Nephron (organoid): ENCODE measurements around the gene CERCAM.

Experiments
- H3K27ac Mint-ChIP-seq, 3 experiments: 2 replicates each; pipeline ENCODE4 v1.8.0; 2020; ENCODE audit warnings: mixed read lengths in 3 of 3, mild to moderate bottlenecking in 2 of 3, moderate library complexity in 1 of 3
- H3K27me3 Mint-ChIP-seq: 2 replicates; pipeline ENCODE4 v1.8.0; 2021; ENCODE audit warnings: low read depth, mild to moderate bottlenecking, moderate library complexity, mixed read lengths
- H3K36me3 Mint-ChIP-seq: 2 replicates; pipeline ENCODE4 v1.8.0; 2020; ENCODE audit warnings: low read depth, mixed read lengths
- H3K4me1 Mint-ChIP-seq: 2 replicates; pipeline ENCODE4 v1.8.0; 2020; ENCODE audit warnings: mixed read lengths
- H3K4me3 Mint-ChIP-seq, 3 experiments: 2 replicates each; pipeline ENCODE4 v1.8.0; 2020; ENCODE audit warnings: mild to moderate bottlenecking in 3 of 3, mixed read lengths in 3 of 3, moderate library complexity in 2 of 3
- H3K9me3 Mint-ChIP-seq: 2 replicates; pipeline ENCODE4 v1.8.0; 2020; ENCODE audit warnings: mixed read lengths
- CTCF ChIP-seq, 3 experiments: fragments of 200-600 bp; sonication (generic); IDR thresholded peaks; one replicate each; pipeline ENCODE4 v1.5.0; 2021; ENCODE audit warnings: antibody characterized with exemption in 3 of 3; ENCODE audit not compliant: unreplicated experiment in 3 of 3

The CERCAM gene

GRCh38 chr9:128396970-128397613, 23.6 kb upstream of the CERCAM start:
- TF ChIP-seq CTCF (IDR thresholded peaks at IDR 0.05; ENCODE audit: unreplicated experiment in 3 of 3), result no peak
- no peaks in the 10 kb centered on the region for H3K36me3 Mint-ChIP-seq
- H3K9me3 Mint-ChIP-seq, result no peaks in the 10 kb centered on the region
- H3K4me3 Mint-ChIP-seq, result no peak overlapping the region
- H3K4me1 Mint-ChIP-seq, result peaks cover 6% of the 10 kb centered on the region
- no peak overlapping the region for H3K27ac Mint-ChIP-seq
- peaks cover 81% of the 10 kb centered on the region for H3K27me3 Mint-ChIP-seq

- H3K36me3 Mint-ChIP-seq, result no peaks in the 10 kb centered on the region
- peaks cover 77% of the 10 kb centered on the region for H3K27me3 Mint-ChIP-seq
- no peak overlapping the region for H3K4me3 Mint-ChIP-seq
- H3K27ac Mint-ChIP-seq, result no peak overlapping the region
- H3K9me3 Mint-ChIP-seq, result no peaks in the 10 kb centered on the region
- peaks cover 5% of the 10 kb centered on the region for H3K4me1 Mint-ChIP-seq
- TF ChIP-seq CTCF (IDR thresholded peaks at IDR 0.05; ENCODE audit: unreplicated experiment in 3 of 3), result no peak
Measured at GRCh38 chr9:128397831-128398230, 22.8 kb upstream of the CERCAM start.

- no peaks in the 10 kb centered on the region for H3K9me3 Mint-ChIP-seq
- H3K4me1 Mint-ChIP-seq, result no peaks in the 10 kb centered on the region
- no peaks in the 10 kb centered on the region for H3K36me3 Mint-ChIP-seq
- peaks cover 66% of the 10 kb centered on the region for H3K27me3 Mint-ChIP-seq
- no peak overlapping the region for H3K4me3 Mint-ChIP-seq
- TF ChIP-seq CTCF (IDR thresholded peaks at IDR 0.05; ENCODE audit: unreplicated experiment in 3 of 3), result no peak
- H3K27ac Mint-ChIP-seq, result no peak overlapping the region
Measured at GRCh38 chr9:128399861-128400260, 20.8 kb upstream of the CERCAM start.

- Mint-ChIP-seq H3K27ac (no peak overlapping the region), H3K9me3 (no peaks in the 10 kb centered on the region), H3K36me3 (no peaks in the 10 kb centered on the region), H3K4me3 (no peak overlapping the region), H3K27me3 (peaks cover 37% of the 10 kb centered on the region), H3K4me1 (peaks cover 14% of the 10 kb centered on the region)
- no peak for TF ChIP-seq CTCF (IDR thresholded peaks at IDR 0.05; ENCODE audit: unreplicated experiment in 3 of 3)
Measured at GRCh38 chr9:128404560-128404959, 16.1 kb upstream of the CERCAM start.

- Mint-ChIP-seq H3K27ac (no peak overlapping the region), H3K36me3 (no peaks in the 10 kb centered on the region), H3K9me3 (no peaks in the 10 kb centered on the region), H3K4me1 (peaks cover 14% of the 10 kb centered on the region), H3K27me3 (peaks cover 36% of the 10 kb centered on the region), H3K4me3 (no peak overlapping the region)
- TF ChIP-seq CTCF (IDR thresholded peaks at IDR 0.05; ENCODE audit: unreplicated experiment in 3 of 3), result no peak
Measured at GRCh38 chr9:128405077-128405779, 15.4 kb upstream of the CERCAM start.

DNA sequence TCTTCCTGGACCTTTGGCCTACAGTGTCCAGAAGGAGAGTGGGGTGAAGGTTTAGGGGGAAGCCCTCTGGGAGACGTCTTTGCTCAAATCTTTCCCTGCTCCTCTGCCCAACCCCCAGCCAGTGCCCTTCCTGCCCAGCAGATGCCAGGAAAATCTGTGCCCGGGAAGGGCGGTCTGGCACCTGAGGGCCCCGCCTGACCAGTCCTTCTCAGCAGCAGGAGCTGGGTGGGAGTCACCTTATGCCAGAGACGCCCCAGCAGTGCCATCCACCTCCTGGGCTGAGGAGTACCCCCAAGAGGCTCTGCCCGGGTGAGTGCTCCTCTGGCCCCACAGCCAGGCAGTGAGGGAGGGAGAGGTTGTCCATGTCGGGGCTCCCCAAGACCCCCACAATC, 14.9 kb upstream of the CERCAM start:
- no peak overlapping the region for H3K27ac Mint-ChIP-seq
- no peaks in the 10 kb centered on the region for H3K36me3 Mint-ChIP-seq
- no peaks in the 10 kb centered on the region for H3K9me3 Mint-ChIP-seq
- no peak for TF ChIP-seq CTCF (IDR thresholded peaks at IDR 0.05; ENCODE audit: unreplicated experiment in 3 of 3)
- no peak overlapping the region for H3K4me3 Mint-ChIP-seq
- peaks cover 34% of the 10 kb centered on the region for H3K27me3 Mint-ChIP-seq
- H3K4me1 Mint-ChIP-seq, result peaks cover 14% of the 10 kb centered on the region
